ENCODE measurements around the gene ADORA2B.
"Not testable (repeated sequence)": the region's sequence is repeated elsewhere in the genome, so short reads cannot be mapped to it uniquely, and the experiment has no call there.

ADORA2B gene

DNA sequence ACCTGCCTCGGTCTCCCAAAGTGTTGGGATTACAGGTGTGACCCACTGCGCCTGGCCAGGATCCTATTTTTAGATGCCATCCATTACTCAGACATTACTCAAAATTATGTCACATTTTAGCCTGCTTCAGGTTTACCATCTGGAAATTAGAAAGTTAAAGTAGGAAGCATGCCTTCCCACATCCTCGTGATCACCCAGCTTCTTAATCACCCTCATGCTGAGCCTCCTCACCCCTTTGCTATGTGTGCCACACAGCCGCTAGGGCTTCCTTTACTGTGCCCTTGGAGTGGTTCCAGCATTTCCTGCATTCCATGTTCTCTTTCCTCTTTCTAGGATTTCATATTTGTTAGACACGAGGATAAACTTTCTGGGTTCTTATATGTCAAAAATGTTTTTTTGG, 9.3 kb downstream of the ADORA2B start:
- no peak for DNase-seq (ENCODE audit: low read depth in 2 of 2)

DNA sequence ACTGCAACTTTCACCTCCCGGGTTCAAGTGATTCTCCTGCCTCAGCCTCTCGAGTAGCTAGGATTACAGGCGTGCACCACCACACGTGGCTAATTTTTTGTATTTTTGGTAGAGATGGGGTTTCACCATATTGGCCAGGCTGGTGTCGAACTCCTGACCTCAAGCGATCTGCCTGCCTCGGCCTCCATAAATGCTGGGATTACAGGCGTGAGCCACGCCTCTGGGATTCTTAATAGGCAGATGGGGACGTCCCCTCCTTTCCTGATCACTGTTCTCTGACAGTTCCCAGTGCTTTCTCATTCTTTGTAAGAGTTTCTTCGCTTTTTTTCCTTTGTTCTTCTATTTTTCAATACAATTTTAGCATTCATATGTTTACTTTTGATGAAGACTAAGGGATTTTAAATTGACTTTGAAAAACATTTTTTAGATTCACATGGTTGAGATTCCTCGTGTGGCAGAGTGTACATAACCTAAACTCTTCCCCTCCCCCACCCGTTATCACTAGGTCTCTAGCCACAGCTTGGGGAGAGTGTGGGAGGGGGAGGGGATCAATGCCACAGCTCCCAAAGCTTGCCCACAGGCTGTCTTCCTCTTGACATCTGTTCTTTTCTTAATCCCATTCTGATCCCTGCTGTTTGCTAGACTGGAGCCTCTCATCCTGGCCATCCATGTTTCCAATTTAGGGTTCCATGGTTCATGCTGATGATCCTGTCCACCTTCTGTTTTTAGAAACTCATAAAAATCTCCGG, 11.0 kb downstream of the ADORA2B start:
- DNase-seq (ENCODE audit: low read depth in 2 of 2), result no peak

DNA sequence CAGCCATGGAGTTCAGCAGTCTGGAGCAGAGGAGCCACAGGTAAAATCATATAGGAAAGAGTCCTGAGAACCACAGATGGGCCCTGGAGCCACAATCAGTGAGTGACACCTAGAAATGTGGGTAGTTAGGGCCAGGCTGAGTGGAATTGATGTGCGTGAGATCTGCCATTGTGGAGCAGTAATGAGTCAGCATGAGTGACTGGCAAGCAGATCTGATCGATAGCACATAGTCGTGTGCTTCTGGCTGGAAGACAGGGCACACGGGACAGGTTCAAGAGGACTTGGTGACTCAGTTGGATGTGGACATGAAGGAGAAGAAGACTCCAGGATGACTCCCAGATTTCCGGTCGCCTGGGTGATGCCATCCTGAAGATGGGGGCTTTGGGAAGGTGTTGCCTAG, 12.3 kb downstream of the ADORA2B start:
- DNase-seq (ENCODE audit: low read depth in 2 of 2), result peak in 1 of 2 experiments; percentile 11

DNA sequence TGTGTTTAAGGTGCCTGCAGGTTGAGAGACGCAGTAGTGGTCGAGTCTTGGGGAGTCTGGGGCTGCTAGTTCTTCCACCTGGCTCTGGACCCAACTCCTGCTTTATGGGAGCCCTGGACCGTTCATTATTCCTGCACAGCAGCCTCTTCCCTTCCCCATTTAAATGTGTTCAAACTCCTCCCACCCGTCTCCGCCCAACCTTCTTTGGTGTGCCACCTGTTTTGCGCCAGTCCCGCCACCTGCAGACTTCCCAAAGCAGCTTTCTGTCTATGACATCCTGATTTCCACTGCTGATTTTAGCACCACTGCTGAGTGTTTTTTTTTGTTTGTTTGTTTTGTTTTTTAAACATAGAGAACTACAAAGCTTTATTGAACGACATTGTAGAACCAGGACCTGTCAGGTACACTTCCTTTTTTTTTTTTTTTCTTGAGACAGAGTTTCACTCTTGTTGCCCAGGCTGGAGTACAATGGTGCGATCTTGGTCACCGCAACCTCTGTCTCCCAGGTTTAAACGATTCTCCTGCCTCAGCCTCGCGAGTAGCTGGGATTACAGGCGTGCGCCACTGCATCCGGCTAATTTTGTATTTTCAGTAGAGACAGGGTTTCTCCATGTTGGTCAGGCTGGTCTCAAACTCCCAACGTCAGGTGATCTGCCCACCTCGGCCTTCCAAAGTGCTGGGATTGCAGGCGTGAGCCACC, 12.8 kb downstream of the ADORA2B start:
- no peak for DNase-seq (ENCODE audit: low read depth in 2 of 2)

DNA sequence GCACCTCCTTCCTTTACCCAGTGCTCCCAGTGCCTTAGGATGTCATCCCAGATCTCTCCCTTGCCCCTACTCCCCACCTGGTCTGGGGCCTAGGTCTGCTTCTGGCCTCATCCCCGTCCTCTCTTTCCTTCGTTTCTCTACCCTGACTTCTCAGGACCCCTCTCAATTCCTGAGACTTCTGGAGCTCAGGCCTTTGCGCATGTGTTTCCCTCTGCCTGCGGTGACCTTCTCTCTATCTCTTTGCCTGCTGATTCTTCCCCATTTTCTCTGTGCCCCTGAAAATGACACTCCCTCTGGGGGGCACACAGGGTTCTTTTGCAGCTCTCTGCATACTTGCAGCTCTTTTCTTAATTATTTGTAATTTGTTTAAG, 13.5 kb downstream of the ADORA2B start:
- DNase-seq (ENCODE audit: low read depth in 2 of 2), result no peak

DNA sequence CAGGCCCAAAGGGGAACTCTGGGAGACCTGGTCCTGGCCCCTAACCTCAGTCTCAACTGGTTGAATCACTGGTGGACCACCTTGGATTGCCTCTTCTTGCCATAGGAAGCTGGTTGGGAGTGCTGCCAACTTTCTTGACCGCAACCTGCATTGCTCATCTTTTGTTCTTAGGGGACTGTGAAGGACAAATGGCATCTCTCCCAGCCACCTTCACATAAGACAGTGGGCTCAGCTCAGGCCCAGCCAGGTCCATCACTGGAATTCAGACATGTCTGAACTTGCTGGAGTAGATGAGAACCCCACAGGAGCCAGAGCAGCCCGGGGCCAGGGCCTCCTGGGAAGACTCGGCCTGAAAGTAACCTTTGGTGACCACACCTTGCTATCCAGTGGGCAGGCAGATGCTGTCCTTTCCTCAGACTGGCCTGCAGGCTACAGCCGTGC, 18.8 kb downstream of the ADORA2B start:
- no peak for DNase-seq (ENCODE audit: low read depth in 2 of 2)

DNA sequence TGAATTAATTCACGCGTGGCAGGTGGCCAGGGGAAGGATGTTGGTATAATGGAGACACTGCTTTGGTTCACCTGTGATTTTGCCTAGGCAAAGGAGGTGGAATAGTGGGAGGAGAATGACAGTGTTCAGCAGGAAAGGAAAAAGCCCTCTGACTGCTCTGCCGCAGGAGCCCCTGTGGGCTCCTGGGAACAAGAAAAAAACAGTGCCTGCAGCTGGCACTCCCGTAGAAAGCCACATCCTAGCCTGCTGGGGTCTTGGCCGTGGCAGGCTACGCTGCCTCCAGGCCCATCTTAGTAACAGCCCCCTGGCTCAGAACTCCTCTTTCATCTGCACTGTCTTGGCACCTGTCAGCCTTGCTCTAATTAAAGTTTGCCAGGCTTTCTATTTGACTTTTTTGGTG, 20.6 kb downstream of the ADORA2B start:
- no peak for DNase-seq (ENCODE audit: low read depth in 2 of 2)

DNA sequence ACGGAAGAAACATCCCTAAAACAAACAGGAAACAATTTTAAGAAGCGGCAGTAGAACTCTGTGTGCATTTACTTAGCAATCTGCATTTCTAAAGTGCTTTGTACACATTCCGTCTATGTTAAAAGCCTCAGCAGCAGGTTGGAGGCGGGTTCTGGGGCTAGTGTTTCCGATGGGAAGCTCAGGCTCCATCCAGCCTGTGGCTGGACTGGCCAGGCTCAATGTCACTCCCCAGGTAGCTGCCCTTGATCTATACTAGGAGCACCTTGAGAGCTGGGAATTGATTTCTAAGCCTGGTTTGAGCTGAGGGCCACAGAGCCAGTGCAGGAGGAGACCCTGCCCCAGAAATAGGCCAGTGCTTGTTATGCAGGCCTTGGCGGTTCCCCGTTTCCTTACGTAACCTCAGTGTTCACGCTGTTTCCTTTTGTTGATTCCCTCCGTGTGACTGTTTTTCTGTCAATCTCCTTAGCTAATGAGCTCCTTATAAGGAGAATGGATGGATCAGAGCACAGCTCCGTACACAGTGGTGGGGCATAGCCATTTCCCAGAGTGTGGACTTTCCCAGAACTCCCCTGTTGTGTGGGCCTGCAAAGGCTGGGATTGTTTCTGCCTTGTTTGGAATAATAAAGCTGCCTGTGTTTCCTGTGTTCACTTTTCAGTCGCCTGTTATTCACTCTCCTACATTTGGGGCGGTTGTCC, 21.4 kb downstream of the ADORA2B start:
- DNase-seq (ENCODE audit: low read depth in 2 of 2), result no peak

DNA sequence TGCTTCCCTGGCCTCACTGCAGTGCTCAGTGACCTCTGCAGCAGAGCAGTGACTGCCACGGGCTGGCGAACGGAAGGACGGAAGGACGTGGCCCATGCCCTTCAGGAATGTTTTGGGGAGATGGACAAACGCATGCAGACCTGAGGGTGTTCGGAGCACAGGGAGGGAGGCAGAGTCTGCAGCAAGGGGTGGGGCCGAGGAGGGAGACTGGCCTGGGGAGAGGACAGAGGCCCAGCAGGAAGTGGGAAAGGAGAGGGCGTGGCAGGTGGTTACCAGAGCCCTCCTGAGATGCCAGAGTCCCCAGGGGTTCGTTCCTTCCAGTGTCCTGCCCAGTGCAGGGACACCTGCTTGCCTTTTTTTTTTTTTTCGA, 21.9 kb downstream of the ADORA2B start:
- no peak for DNase-seq (ENCODE audit: low read depth in 2 of 2)

DNA sequence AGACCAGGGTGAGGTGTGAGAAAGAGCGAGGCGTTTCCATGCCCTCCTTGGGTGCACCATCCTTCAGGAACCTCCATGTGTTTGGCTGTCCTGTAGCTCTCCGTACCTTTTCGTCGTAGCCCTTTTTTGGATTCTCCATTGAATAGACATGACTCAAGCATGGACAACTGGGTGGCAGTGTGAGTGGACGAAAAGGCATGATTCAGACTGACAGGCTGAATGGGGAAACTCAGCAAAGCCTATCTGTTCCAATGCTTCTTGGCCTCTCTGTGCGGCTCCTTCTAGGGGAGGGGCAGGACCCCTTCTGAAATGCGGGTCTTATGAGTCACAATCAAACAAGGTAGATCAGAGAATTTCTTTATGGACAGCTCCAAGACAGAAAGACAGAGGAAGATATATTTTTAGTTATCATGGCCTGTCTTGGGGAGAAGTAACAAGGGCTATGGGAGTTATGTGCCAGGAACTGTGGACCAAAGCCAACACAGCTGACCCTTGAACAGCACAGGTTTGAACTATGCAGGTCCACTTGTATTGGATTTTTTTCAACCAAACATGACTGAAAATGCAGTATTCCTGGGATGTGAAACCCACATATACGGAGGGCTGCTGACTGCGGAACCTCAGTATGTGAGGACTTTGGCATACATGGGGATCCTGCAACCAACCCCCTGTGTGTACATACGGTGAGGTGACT, 22.9 kb downstream of the ADORA2B start:
- no peak for DNase-seq (ENCODE audit: low read depth in 2 of 2)

DNA sequence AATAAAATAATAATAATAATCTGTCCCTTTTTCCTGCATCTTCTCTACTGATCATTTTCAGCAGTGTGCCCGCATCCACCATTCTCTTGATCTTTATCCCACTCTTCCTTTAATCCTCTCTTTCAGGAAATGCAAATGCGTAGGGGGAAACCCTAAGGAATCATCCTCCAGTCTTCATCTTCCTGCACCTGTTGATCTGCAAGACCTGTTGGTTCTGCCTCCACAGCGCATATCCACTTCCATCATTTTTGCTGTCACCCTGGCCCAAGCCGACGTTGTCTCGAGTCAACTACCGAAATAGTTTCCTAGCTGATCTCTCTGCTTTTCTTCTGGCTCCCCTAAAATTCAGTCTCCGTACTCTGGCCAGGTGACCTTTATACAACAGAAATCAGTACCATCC, 24.5 kb downstream of the ADORA2B start:
- no peak for DNase-seq (ENCODE audit: low read depth in 2 of 2)

DNA sequence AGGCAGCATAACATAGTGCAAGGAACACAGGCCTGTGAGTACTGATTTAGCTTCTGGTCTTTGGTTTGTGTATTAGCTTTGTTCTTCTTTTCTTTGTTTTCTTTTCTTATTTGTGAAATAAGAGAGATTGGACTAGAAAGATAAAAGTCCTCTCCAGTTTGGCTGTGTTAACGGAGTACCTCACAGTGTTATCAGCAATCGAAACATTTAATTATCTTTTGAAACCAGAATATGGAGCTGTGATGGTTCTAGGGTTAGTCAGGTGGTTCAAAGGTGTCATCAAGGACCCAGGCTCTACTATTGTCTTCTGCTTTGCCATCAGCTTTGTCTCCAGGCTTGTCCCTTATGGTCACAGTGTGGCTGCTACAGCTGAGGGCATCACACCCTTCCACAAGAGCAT, 25.6 kb downstream of the ADORA2B start:
- DNase-seq (ENCODE audit: low read depth in 2 of 2), result no peak

DNA sequence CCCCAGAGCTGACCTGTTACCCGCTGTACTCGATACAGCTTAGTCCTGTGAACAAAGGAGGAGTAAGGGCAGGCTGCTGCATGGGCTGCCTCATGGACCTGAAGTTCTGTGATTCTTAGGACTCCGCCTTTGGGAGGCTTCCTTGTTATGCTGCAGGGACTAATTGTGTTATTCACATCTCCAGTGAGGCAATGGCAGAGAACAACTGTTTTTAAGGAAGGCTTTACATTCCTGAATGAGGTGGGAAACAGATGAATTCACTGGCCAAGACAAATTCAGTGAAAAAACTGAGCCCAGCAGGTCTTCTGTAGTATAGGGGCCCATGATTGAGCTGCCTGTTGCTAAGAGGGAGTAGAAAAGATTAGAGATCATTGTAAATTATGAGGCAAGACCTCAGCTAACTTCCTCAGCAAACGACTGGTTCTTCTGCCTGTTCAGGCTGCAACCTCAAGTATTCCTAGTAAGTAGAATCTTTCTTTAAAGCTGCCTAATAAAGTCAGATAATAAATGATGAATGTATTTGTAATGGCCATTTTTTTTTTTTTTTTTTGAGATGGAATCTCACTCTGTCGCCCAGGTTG, 26.3 kb downstream of the ADORA2B start:
- DNase-seq (ENCODE audit: low read depth in 2 of 2), result no peak

DNA sequence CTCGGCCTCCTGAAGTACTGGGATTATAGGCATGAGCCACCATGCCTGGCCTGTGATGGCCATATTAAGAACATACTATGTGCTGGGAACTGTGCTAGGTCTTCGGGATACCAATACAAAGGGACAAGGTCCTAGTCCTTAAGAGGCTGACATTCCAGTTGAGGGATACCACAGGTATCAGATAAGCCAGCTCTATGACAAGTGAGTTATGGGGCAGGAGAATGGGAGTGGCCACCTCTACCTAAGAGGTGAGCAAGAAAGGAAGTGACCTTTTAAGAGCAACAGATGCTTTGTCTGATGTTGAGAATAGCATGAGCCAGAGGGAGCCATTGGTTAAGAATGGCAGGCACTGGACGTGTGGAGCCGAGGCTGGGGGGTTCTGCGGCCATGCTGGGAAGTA, 27.0 kb downstream of the ADORA2B start:
- DNase-seq (ENCODE audit: low read depth in 2 of 2), result no peak

DNA sequence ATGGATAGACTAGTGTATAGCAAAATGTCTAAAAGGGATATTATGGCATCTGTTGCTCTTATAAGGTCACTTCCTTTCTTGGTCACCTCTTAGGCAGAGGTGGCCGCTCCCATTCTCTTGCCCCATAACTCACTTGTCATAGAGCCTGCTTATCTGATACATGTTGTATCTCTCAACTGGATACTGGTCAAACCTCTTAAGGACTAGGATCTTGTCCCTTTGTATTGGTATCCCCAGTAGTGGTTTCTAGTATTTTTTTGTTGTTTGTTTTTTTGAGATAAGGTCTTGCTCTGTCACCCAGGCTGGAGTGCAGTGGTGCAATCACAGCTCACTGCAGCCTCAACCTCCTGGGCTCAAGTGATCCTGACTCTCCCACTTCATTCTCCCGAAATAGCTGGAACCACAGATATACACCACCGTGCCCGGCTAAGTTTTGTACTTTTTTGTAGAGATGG, 27.6 kb downstream of the ADORA2B start:
- DNase-seq (ENCODE audit: low read depth in 2 of 2), result no peak

DNA sequence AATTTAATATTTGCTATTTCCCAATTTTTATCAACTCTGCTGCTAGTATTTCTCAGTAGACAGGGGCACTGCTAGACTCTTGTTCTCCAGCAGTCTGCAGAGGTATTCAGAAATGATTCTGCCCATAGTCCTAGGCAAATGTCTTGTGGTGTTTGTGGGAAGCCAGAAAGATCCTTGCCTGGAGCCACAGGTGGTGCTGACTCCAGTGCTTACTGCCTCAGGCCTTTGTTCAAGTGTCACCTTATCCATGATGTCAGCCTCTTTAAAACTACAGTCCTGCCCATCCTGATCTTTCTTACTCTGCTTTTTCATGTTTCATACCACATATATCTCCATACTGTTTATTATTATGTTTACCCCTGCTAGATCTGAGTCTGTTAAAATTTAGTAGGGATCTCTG, 28.1 kb downstream of the ADORA2B start:
- DNase-seq (ENCODE audit: low read depth in 2 of 2), result no peak

DNA sequence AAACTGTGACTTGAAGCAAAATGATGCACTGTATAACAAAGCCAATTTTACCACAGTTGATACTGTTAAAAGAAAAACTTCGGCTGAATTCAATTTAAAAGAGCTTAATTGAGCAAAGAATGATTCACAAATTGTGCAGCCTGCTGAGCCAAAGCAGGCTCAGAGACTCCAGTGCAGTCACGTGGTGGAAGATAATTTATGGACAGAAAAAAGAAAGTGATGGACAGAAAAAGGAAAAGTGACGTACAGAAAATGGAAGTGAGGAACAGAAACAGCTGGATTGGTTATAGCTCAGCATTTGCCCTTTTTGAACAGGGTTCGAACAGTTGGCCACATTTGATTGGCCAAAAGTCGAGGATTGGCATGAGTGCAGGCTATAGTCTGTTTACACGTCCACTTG, 28.9 kb downstream of the ADORA2B start:
- no peak for DNase-seq (ENCODE audit: low read depth in 2 of 2)

DNA sequence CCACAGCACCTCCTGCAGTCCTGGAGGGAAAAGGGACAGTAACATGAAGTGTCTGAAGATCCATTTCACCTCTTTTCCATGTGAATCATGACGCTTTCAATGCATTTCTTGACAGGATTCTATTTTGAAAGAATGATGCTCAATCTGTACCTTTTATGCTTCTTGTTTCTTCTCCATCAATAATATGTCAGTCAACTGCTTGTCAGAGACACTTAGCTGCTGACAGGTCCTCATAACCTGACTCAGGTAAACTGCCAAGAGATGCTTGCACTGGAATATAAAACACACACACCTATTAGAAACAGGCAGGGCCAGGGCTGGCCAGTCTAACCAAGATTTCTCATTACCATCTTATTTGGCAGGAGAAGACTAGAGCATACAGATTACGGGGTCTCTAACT, 33.0 kb downstream of the ADORA2B start:
- DNase-seq (ENCODE audit: low read depth in 2 of 2), result no peak

DNA sequence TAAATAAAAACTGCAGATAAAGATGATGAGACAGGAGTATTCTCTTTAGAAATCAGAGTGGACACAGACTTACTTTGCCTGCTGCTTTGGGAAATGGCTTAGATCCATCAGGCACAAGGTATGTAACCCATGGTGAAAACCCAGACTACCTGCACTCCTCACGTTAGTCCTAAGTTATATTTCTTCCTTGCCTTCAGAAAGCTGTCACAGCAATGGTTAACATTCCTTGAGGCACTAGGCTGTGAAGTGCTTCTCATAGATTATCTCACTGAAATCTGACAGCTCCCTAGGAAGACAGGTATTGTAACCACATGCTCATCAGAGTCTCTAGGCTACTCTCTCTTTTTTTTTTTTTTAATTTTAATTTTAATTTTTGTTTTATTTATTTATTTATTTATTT, 33.7 kb downstream of the ADORA2B start:
- DNase-seq (ENCODE audit: low read depth in 2 of 2), result no peak

DNA sequence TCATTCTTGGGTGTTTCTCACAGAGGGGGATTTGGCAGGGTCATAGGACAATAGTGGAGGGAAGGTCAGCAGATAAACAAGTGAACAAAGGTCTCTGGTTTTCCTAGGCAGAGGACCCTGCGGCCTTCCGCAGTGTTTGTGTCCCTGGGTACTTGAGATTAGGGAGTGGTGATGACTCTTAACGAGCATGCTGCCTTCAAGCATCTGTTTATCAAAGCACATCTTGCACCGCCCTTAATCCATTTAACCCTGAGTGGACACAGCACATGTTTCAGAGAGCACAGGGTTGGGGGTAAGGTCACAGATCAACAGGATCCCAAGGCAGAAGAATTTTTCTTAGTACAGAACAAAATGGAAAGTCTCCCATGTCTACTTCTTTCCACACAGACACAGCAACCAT, 34.1 kb downstream of the ADORA2B start:
- DNase-seq (ENCODE audit: low read depth in 2 of 2), result not testable (repeated sequence)

DNA sequence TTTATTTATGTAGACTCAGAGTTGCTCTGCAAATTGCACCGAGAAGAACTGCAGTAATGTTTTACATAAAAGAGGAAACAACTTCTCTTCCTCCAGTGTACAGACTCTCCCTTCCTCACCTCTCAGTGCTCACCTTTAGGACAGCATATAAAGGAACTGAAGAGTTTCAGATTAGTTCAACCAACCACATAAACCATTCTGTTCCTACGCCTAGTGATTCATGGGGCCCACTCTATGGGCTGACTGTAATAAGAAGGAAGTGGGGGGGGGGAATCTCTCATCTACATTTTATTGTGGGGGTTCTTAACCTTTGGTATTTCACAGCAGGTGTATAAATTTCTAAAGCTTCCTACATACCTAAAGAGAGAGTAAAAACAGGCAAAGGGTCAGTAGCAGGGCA, 36.3 kb downstream of the ADORA2B start:
- no peak for DNase-seq (ENCODE audit: low read depth in 2 of 2)

All from stimulated activated CD4-positive, alpha-beta T cell treated with anti-CD3 and anti-CD28 coated beads, Interleukin-12 subunit alpha, Interleukin-12 subunit beta, amount 100 ng/mL, for 24 hours (primary cell).